Thyroid gland (tissue), 4 donors: Measurements from ENCODE around the gene SEL1L3. TPM values are rescaled to one million over a fixed set of nuclear protein-coding genes. Genes with fewer than 3 reads are reported as not detected.

ENCODE experiments used
- DNase-seq, 2 donors: peaks; one replicate each; pipeline ENCODE4 v3.0.0-alpha.2; 2019
- H3K27ac ChIP-seq, 3 donors: fragments of 200-600 bp; sonication (generic); 1 replicate in 2 of 3; 2 replicates in 1 of 3; pipeline ENCODE4 v1.5.1; 2016 to 2019; ENCODE audit warnings: mild to moderate bottlenecking in 1 of 3, moderate library complexity in 1 of 3
- H3K27me3 ChIP-seq: fragments of 200-600 bp; sonication (generic); one replicate; pipeline ENCODE4 v1.5.1; 2019
- H3K36me3 ChIP-seq, 2 donors: fragments of 200-600 bp; sonication (generic); one replicate each; pipeline ENCODE4 v1.5.1; 2016 to 2019
- H3K4me1 ChIP-seq, 2 donors: fragments of 200-600 bp; sonication (generic); one replicate each; pipeline ENCODE4 v1.5.1; 2017 to 2019
- H3K4me3 ChIP-seq, 3 donors: fragments of 200-600 bp; sonication (generic); replicated peaks in 1 of 3; 1 replicate in 2 of 3; 2 replicates in 1 of 3; pipeline ENCODE4 v1.5.1; 2016; ENCODE audit warnings: mild to moderate bottlenecking in 1 of 3
- H3K9me3 ChIP-seq: fragments of 200-600 bp; sonication (generic); one replicate; pipeline ENCODE4 v1.5.1; 2017
- POLR2A ChIP-seq, 2 donors: fragments of 450-650 bp; IDR thresholded peaks; one replicate each; pipeline ENCODE4 v1.6.1; 2017; ENCODE audit warnings: antibody characterized with exemption in 2 of 2, mild to moderate bottlenecking in 2 of 2, moderate library complexity in 1 of 2
- WGBS, 2 donors: methylation state at CpG; one replicate each; pipeline ENCODE4 v1.1.5; 2017; 5-methylcytosine and 5-hydroxymethylcytosine counted together
- intact Hi-C: fragments of 100-400 bp; cut with DNase I; formaldehyde crosslinking; loops from one replicate; pipeline ENCODE4 v1.15.1; 2023
- total RNA-seq, 4 donors: library from RNA; depleted of rRNA; stranded (reverse); fragments of >200 nt; gene quantifications; one replicate each; pipeline ENCODE4 v1.2.3, GENCODE V29; 2016
- TF ChIP-seq, protein P1 (sequence below), 6 experiments: fragments of 200-600 bp in 3 of 6; fragments of 450-650 bp in 3 of 6; sonication (generic) in 3 of 6; IDR thresholded peaks; one replicate each; pipeline ENCODE4 v1.5.1; 2016 to 2019; ENCODE audit warnings: antibody characterized with exemption in 6 of 6, mild to moderate bottlenecking in 2 of 6, inconsistent platforms in 1 of 6, moderate library complexity in 1 of 6

Gene SEL1L3
- total RNA-seq, 4 donors from 2014 or later, result 18.5 to 81.4 (median 32.4) TPM

DNA sequence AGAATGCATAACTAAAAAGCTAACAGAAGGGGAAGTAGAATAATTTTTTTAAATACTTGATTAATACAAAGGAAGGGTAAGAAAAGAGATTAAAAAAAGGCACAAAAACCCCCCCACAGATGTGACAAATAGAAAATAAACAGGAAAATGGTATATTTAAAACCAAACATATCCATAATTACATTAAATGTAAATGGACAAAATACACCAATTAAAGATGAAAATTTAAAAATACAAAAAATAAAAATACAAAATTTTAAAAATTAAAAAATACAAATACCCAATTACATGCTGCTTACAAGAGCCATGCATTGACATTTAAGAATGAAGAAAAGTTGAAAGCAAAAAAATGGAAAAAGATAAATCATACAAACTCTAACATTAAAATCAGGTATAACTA is 86.0 kb downstream of the SEL1L3 start:
- Histone ChIP-seq H3K27ac (no peak overlapping the region), H3K27me3 (no peaks in the 10 kb centered on the region), H3K4me3 (no peak overlapping the region), H3K9me3 (no peaks in the 10 kb centered on the region), H3K4me1 (no peaks in the 10 kb centered on the region), H3K36me3 (no peaks in the 10 kb centered on the region)
- intact Hi-C loops, result no loop called here
- TF ChIP-seq, protein P1, sequence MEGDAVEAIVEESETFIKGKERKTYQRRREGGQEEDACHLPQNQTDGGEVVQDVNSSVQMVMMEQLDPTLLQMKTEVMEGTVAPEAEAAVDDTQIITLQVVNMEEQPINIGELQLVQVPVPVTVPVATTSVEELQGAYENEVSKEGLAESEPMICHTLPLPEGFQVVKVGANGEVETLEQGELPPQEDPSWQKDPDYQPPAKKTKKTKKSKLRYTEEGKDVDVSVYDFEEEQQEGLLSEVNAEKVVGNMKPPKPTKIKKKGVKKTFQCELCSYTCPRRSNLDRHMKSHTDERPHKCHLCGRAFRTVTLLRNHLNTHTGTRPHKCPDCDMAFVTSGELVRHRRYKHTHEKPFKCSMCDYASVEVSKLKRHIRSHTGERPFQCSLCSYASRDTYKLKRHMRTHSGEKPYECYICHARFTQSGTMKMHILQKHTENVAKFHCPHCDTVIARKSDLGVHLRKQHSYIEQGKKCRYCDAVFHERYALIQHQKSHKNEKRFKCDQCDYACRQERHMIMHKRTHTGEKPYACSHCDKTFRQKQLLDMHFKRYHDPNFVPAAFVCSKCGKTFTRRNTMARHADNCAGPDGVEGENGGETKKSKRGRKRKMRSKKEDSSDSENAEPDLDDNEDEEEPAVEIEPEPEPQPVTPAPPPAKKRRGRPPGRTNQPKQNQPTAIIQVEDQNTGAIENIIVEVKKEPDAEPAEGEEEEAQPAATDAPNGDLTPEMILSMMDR (IDR thresholded peaks at IDR 0.05), result no peak
- no peak for TF ChIP-seq POLR2A (IDR thresholded peaks at IDR 0.05)
- DNase-seq, result no peak

DNA sequence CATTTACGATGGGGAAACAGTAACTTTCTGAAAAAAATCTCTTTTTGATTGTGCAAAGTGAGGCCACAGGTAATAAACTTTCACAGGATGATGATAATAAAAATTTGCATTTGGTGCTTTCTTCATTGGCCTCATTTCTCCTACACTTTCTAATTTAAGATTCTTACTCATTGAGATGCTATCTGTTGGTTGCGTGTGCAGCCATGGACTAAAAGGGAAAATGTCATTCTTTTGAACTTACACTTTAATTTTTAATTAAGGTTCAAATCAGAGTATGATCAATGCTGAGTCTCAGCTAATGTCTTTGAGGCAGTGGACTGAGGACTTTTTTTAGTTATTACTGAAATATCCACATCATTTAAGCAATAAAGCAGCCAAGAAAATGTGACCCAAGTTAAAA is 87.6 kb downstream of the SEL1L3 start:
- WGBS, 2 donors, result 95% methylated on average over 2 of the region's 2 CpGs
- no peak for DNase-seq
- intact Hi-C loops, result no loop called here
- H3K4me1 ChIP-seq, result no peaks in the 10 kb centered on the region
- H3K4me3 ChIP-seq, result no peak overlapping the region
- no peaks in the 10 kb centered on the region for H3K27me3 ChIP-seq
- no peaks in the 10 kb centered on the region for H3K36me3 ChIP-seq
- TF ChIP-seq, protein P1 (IDR thresholded peaks at IDR 0.05), result no peak
- no peak for TF ChIP-seq POLR2A (IDR thresholded peaks at IDR 0.05)
- no peak overlapping the region for H3K27ac ChIP-seq
- H3K9me3 ChIP-seq, result no peaks in the 10 kb centered on the region

DNA sequence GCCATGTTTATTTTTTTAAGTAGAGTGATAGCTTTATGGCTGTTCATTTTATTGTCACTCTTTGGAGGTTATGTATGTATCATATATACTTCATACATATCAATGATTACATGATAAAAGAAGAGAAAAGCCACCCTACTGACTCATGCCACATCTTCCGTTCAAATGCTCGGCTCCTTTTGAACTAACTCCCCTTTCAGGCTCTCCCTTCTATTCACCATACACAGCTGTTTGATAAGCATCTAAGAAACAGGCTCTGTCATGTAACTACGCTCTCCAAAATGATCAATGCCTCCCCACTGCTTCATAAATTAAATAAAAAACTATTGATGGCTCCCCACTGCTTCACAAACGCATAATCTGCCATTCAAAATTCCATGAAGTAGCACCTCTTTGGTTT is 89.4 kb downstream of the SEL1L3 start:
- DNase-seq, result no peak
- H3K36me3 ChIP-seq, result no peaks in the 10 kb centered on the region
- TF ChIP-seq, protein P1 (IDR thresholded peaks at IDR 0.05), result no peak
- TF ChIP-seq POLR2A (IDR thresholded peaks at IDR 0.05), result no peak
- 97 to 98% methylated on average over 4 of the region's 4 CpGs for WGBS, 2 donors
- H3K9me3 ChIP-seq, result no peaks in the 10 kb centered on the region
- H3K27ac ChIP-seq, result no peak overlapping the region
- H3K4me3 ChIP-seq, result no peak overlapping the region
- H3K4me1 ChIP-seq, result no peaks in the 10 kb centered on the region
- intact Hi-C loops, result loop anchor here (5.0 kb wide), 1 partner anchor 336 kb away; no protein-coding TSS in a partner anchor
- no peaks in the 10 kb centered on the region for H3K27me3 ChIP-seq

DNA sequence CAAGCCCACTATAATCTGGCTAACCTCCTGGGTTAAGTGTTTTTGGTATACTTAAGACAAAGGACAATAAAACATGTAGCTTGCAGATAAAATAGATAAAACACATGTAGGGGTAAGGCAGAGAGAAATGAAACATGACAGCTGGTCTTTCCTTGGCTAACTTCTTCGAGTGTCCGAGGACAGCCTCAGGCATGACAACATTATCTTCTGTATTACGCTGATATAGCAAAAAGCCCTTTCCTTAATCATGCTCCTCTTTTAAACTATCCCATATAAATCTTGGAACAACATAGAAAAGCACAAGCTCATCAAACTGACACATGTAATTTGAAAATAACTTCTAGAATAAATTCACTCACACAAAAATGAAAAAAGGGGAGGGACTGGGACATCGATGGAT is 91.1 kb downstream of the SEL1L3 start:
- DNase-seq, result no peak
- no peak overlapping the region for H3K27ac ChIP-seq
- H3K9me3 ChIP-seq, result no peaks in the 10 kb centered on the region
- no peaks in the 10 kb centered on the region for H3K36me3 ChIP-seq
- H3K4me1 ChIP-seq, result no peaks in the 10 kb centered on the region
- 83 to 86% methylated on average over 4 of the region's 4 CpGs for WGBS, 2 donors
- TF ChIP-seq POLR2A (IDR thresholded peaks at IDR 0.05), result no peak
- no peak overlapping the region for H3K4me3 ChIP-seq
- intact Hi-C loops, result loop anchor here (5.0 kb wide), 1 partner anchor 334 kb away; no protein-coding TSS in a partner anchor
- H3K27me3 ChIP-seq, result no peaks in the 10 kb centered on the region

DNA sequence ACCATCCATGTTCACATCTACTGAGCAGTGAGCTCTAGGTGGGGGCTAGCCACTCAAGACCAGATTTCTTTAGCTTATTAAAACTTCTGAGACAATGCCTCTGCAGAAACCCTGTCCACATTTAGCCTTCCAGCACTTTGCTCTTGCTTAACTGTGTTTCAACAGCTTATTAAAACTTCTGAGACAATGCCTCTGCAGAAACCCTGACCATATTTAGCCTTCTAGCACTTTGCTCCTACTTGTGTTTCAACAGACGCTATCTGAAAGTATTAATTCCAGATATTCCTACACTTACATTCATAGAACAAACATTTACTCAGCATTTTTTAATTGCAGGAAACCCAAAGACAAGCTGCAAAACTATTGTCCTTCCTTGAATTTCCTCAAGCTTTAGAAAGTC is 91.9 kb downstream of the SEL1L3 start:
- 82 to 89% methylated on average over 1 of the region's 1 CpG for WGBS, 2 donors

More for the DNA sequence above, 91.9 kb downstream of the SEL1L3 start:
- TF ChIP-seq, protein P1 (IDR thresholded peaks at IDR 0.05), result no peak
- no peak for TF ChIP-seq POLR2A (IDR thresholded peaks at IDR 0.05)
- intact Hi-C loops, result loop anchor here (5.0 kb wide), 1 partner anchor 334 kb away; no protein-coding TSS in a partner anchor
- Histone ChIP-seq H3K36me3 (no peaks in the 10 kb centered on the region), H3K9me3 (no peaks in the 10 kb centered on the region), H3K4me3 (no peak overlapping the region), H3K27me3 (no peaks in the 10 kb centered on the region), H3K4me1 (no peaks in the 10 kb centered on the region), H3K27ac (no peak overlapping the region)
- DNase-seq, result no peak
